ENCODE data around the gene ZNF655.
"Not testable (repeated sequence)": the region's sequence is repeated elsewhere in the genome, so short reads cannot be mapped to it uniquely, and the experiment has no call there.

The ZNF655 gene

GRCh38 chr7:99558306-99559174, at the start of gene ZNF655:
Gene ZNF655 (plus strand): TSS chr7:99558642. CDS start chr7:99560560, 1,918 bp downstream.
- peak; percentile 89 for DNase-seq

GRCh38 chr7:99514050-99514449, 44.4 kb upstream of the ZNF655 start:
- no peak for DNase-seq

GRCh38 chr7:99521399-99521798, 37.0 kb upstream of the ZNF655 start:
- DNase-seq: no peak

GRCh38 chr7:99525713-99526440, 32.6 kb upstream of the ZNF655 start:
- DNase-seq: peak; percentile 39

- no peak for DNase-seq
Observed at GRCh38 chr7:99531354-99531765, 27.1 kb upstream of the ZNF655 start.

- DNase-seq: no peak
Observed at GRCh38 chr7:99535667-99536066, 22.8 kb upstream of the ZNF655 start.

GRCh38 chr7:99539213-99539811, 19.1 kb upstream of the ZNF655 start:
- no peak for DNase-seq

- no peak for DNase-seq
Observed at GRCh38 chr7:99540542-99540941, 17.9 kb upstream of the ZNF655 start.

GRCh38 chr7:99541212-99541611, 17.2 kb upstream of the ZNF655 start:
- DNase-seq: no peak

GRCh38 chr7:99543081-99543671, 15.3 kb upstream of the ZNF655 start:
- DNase-seq: no peak

- no peak for DNase-seq
Observed at GRCh38 chr7:99543916-99544315, 14.5 kb upstream of the ZNF655 start.

GRCh38 chr7:99545308-99545707, 13.1 kb upstream of the ZNF655 start:
- not testable (repeated sequence) for DNase-seq

- not testable (repeated sequence) for DNase-seq
Observed at GRCh38 chr7:99549545-99549944, 8.9 kb upstream of the ZNF655 start.

- DNase-seq: no peak
Observed at GRCh38 chr7:99551334-99551733, 7.1 kb upstream of the ZNF655 start.

- DNase-seq: peak; percentile 90
Observed at GRCh38 chr7:99551767-99552463, 6.5 kb upstream of the ZNF655 start, which contains the start of gene FAM200A. Gene FAM200A (minus strand): TSS chr7:99552114. CDS start chr7:99548407, 3,707 bp downstream.

- DNase-seq: no peak
Observed at GRCh38 chr7:99553039-99553438, 5.4 kb upstream of the ZNF655 start.

GRCh38 chr7:99554939-99555338, 3.5 kb upstream of the ZNF655 start:
- DNase-seq: no peak

GRCh38 chr7:99557196-99557607, 1.2 kb upstream of the ZNF655 start:
- DNase-seq: no peak

- DNase-seq: no peak
Observed at GRCh38 chr7:99557940-99558305, 519 bp upstream of the ZNF655 start.

GRCh38 chr7:99559175-99559915, 903 bp downstream of the ZNF655 start:
- no peak for DNase-seq

- DNase-seq: no peak
Observed at GRCh38 chr7:99560834-99561736, 2.6 kb downstream of the ZNF655 start.
